Measurements from ENCODE around the gene MIGA2.

GRCh38 chr9:129053020-129053419, 16.6 kb downstream of the MIGA2 start:
- TF ChIP-seq, protein P1, sequence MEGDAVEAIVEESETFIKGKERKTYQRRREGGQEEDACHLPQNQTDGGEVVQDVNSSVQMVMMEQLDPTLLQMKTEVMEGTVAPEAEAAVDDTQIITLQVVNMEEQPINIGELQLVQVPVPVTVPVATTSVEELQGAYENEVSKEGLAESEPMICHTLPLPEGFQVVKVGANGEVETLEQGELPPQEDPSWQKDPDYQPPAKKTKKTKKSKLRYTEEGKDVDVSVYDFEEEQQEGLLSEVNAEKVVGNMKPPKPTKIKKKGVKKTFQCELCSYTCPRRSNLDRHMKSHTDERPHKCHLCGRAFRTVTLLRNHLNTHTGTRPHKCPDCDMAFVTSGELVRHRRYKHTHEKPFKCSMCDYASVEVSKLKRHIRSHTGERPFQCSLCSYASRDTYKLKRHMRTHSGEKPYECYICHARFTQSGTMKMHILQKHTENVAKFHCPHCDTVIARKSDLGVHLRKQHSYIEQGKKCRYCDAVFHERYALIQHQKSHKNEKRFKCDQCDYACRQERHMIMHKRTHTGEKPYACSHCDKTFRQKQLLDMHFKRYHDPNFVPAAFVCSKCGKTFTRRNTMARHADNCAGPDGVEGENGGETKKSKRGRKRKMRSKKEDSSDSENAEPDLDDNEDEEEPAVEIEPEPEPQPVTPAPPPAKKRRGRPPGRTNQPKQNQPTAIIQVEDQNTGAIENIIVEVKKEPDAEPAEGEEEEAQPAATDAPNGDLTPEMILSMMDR (conservative IDR thresholded peaks at IDR 0.05; ENCODE audit: low read depth, low read length), result no peak
- no peak for TF ChIP-seq EZH2 (IDR thresholded peaks at IDR 0.05; ENCODE audit: low read length, unreplicated experiment)

Measured in PC-3 (cell line).